CD4-positive, CD25-positive, alpha-beta regulatory T cell (primary cell): ENCODE measurements around the gene RNF151. TPM values are rescaled to one million over a fixed set of nuclear protein-coding genes. Genes with fewer than 3 reads are reported as not detected.
"Not testable (repeated sequence)": the region's sequence is repeated elsewhere in the genome, so short reads cannot be mapped to it uniquely, and the experiment has no call there.

Source experiments
- ATAC-seq, 2 donors: fragments of 150-1000 bp; cut with Tn5 transposase; one replicate each; pipeline ENCODE4 v1.10.0; 2021; ENCODE audit warnings: low read depth in 2 of 2, moderate number of reproducible peaks in 2 of 2, moderate library complexity in 1 of 2
- DNase-seq, 3 donors: peaks; one replicate each; pipeline versions ENCODE4 v3.0.0 to v3.0.0-alpha.2; 2012 to 2022; ENCODE audit warnings: mixed read lengths in 1 of 3
- H3K27ac ChIP-seq: one replicate; pipeline ENCODE4 v1.7.0; 2013; ENCODE audit warnings: mild to moderate bottlenecking, low read length; ENCODE audit not compliant: insufficient read depth, poor library complexity, severe bottlenecking
- H3K27me3 ChIP-seq: one replicate; pipeline ENCODE4 v1.7.0; 2013; ENCODE audit warnings: low read length; ENCODE audit not compliant: control insufficient read depth, insufficient read depth
- H3K36me3 ChIP-seq: one replicate; pipeline ENCODE4 v1.7.0; 2013; ENCODE audit warnings: mild to moderate bottlenecking, low read length, moderate library complexity; ENCODE audit not compliant: control insufficient read depth, insufficient read depth
- H3K4me1 ChIP-seq: 2 replicates; pipeline ENCODE4 v1.7.0; 2013; ENCODE audit warnings: mild to moderate bottlenecking, low read length; ENCODE audit not compliant: insufficient read depth, control insufficient read depth, poor library complexity, severe bottlenecking
- H3K4me3 ChIP-seq: one replicate; pipeline ENCODE4 v1.7.0; 2013; ENCODE audit warnings: low read depth, mild to moderate bottlenecking, low read length, moderate library complexity
- H3K9me3 ChIP-seq, 2 experiments: 1 replicate in 1 of 2; 2 replicates in 1 of 2; pipeline ENCODE4 v1.7.0; 2013; ENCODE audit warnings: low read length in 2 of 2, mild to moderate bottlenecking in 1 of 2, moderate library complexity in 1 of 2; ENCODE audit not compliant: control insufficient read depth in 2 of 2
- H3K27ac Mint-ChIP-seq, 3 donors: one replicate each; pipeline ENCODE4 v1.8.0; 2020 to 2022; ENCODE audit warnings: mild to moderate bottlenecking in 3 of 3, mixed read lengths in 3 of 3, moderate library complexity in 2 of 3
- H3K27me3 Mint-ChIP-seq: one replicate; pipeline ENCODE4 v1.8.0; 2022; ENCODE audit warnings: mild to moderate bottlenecking, mixed read lengths
- H3K36me3 Mint-ChIP-seq: one replicate; pipeline ENCODE4 v1.8.0; 2020; ENCODE audit warnings: mixed read lengths
- H3K4me1 Mint-ChIP-seq, 4 donors: one replicate each; pipeline ENCODE4 v1.8.0; 2020 to 2022; ENCODE audit warnings: mixed read lengths in 4 of 4, mild to moderate bottlenecking in 1 of 4
- H3K4me3 Mint-ChIP-seq, 4 donors: one replicate each; pipeline ENCODE4 v1.8.0; 2020 to 2022; ENCODE audit warnings: mild to moderate bottlenecking in 4 of 4, mixed read lengths in 4 of 4, moderate library complexity in 3 of 4
- H3K9me3 Mint-ChIP-seq, 7 donors: one replicate each; pipeline ENCODE4 v1.8.0; 2020 to 2022; ENCODE audit warnings: mixed read lengths in 7 of 7, mild to moderate bottlenecking in 3 of 7, moderate library complexity in 2 of 7
- polyA plus RNA-seq, 4 donors: library from polyadenylated mRNA; unstranded; fragments of 300-500 nt; fragmentation: Illumina TruSeq; gene quantifications; one replicate each; pipeline ENCODE4 v1.2.3, GENCODE V29; 2021
- total RNA-seq: library from RNA; stranded (reverse); gene quantifications from one replicate; pipeline ENCODE4 v1.2.3, GENCODE V29; 2022

RNF151 gene
- total and polyA plus RNA-seq, 5 donors from 2014 or later, result not detected

- Histone ChIP-seq H3K36me3 (no peaks in the 10 kb centered on the region), H3K9me3 (no peaks in the 10 kb centered on the region), H3K4me3 (no peak overlapping the region), H3K27ac (no peak overlapping the region), H3K27me3 (no peaks in the 10 kb centered on the region), H3K4me1 (peaks cover 13% of the 10 kb centered on the region)
- Mint-ChIP-seq H3K4me3 (no peak overlapping the region), H3K4me1 (peaks cover 0 to 17% (median 8%) of the 10 kb centered on the region in 4 donors), H3K27ac (no peak overlapping the region), H3K27me3 (peaks cover 5% of the 10 kb centered on the region), H3K36me3 (no peaks in the 10 kb centered on the region), H3K9me3 (no peaks in the 10 kb centered on the region)
- no peak for ATAC-seq
- DNase-seq, result no peak
Observed at GRCh38 chr16:1947369-1947670, 19.3 kb upstream of the RNF151 start.

GRCh38 chr16:1949507-1949906, 17.1 kb upstream of the RNF151 start:
- Mint-ChIP-seq H3K4me3 (no peak overlapping the region), H3K27ac (no peak overlapping the region), H3K27me3 (peaks cover 5% of the 10 kb centered on the region), H3K36me3 (no peaks in the 10 kb centered on the region), H3K9me3 (no peaks in the 10 kb centered on the region), H3K4me1 (peaks cover 0 to 2% (median under 1%) of the 10 kb centered on the region in 4 donors)
- H3K4me1 ChIP-seq, result no peaks in the 10 kb centered on the region
- H3K27ac ChIP-seq, result no peak overlapping the region
- H3K9me3 ChIP-seq, result no peaks in the 10 kb centered on the region
- no peak overlapping the region for H3K4me3 ChIP-seq
- no peaks in the 10 kb centered on the region for H3K27me3 ChIP-seq
- DNase-seq (no peak), ATAC-seq (no peak)
- H3K36me3 ChIP-seq, result no peaks in the 10 kb centered on the region

GRCh38 chr16:1950047-1950446, 16.6 kb upstream of the RNF151 start:
- no peaks in the 10 kb centered on the region for H3K4me1 ChIP-seq
- DNase-seq (no peak), ATAC-seq (no peak)
- Mint-ChIP-seq H3K4me1 (no peaks in the 10 kb centered on the region), H3K27ac (no peak overlapping the region), H3K4me3 (no peak overlapping the region), H3K9me3 (no peaks in the 10 kb centered on the region), H3K36me3 (no peaks in the 10 kb centered on the region), H3K27me3 (peaks cover 5% of the 10 kb centered on the region)
- H3K36me3 ChIP-seq, result no peaks in the 10 kb centered on the region
- H3K27me3 ChIP-seq, result no peaks in the 10 kb centered on the region
- H3K4me3 ChIP-seq, result no peak overlapping the region
- no peak overlapping the region for H3K27ac ChIP-seq
- no peaks in the 10 kb centered on the region for H3K9me3 ChIP-seq

- no peaks in the 10 kb centered on the region for H3K27me3 ChIP-seq
- ATAC-seq, result no peak
- Mint-ChIP-seq H3K4me1 (no peaks in the 10 kb centered on the region), H3K9me3 (no peaks in the 10 kb centered on the region), H3K27me3 (peaks cover 5% of the 10 kb centered on the region), H3K4me3 (no peak overlapping the region), H3K27ac (no peak overlapping the region), H3K36me3 (no peaks in the 10 kb centered on the region)
- no peak overlapping the region for H3K4me3 ChIP-seq
- no peaks in the 10 kb centered on the region for H3K9me3 ChIP-seq
- H3K4me1 ChIP-seq, result no peaks in the 10 kb centered on the region
- DNase-seq, result no peak
- H3K27ac ChIP-seq, result no peak overlapping the region
- no peaks in the 10 kb centered on the region for H3K36me3 ChIP-seq
Observed at GRCh38 chr16:1950559-1950958, 16.1 kb upstream of the RNF151 start.

GRCh38 chr16:1953734-1954133, 12.9 kb upstream of the RNF151 start:
- H3K27ac Mint-ChIP-seq, result no peak overlapping the region
- ATAC-seq, result no peak
- Histone ChIP-seq H3K4me3 (no peak overlapping the region), H3K27me3 (no peaks in the 10 kb centered on the region), H3K9me3 (no peaks in the 10 kb centered on the region), H3K4me1 (peaks cover under 1% of the 10 kb centered on the region), H3K27ac (no peak overlapping the region), H3K36me3 (no peaks in the 10 kb centered on the region)
- H3K9me3 Mint-ChIP-seq, result no peaks in the 10 kb centered on the region
- H3K27me3 Mint-ChIP-seq, result no peaks in the 10 kb centered on the region
- no peak overlapping the region for H3K4me3 Mint-ChIP-seq
- H3K36me3 Mint-ChIP-seq, result no peaks in the 10 kb centered on the region
- no peak for DNase-seq
- no peaks in the 10 kb centered on the region for H3K4me1 Mint-ChIP-seq

GRCh38 chr16:1957434-1958142, 9.1 kb upstream of the RNF151 start:
- not testable (repeated sequence) for ATAC-seq, H3K27ac ChIP-seq, H3K27me3 ChIP-seq, H3K36me3 Mint-ChIP-seq, H3K27me3 Mint-ChIP-seq, H3K27ac Mint-ChIP-seq, H3K4me3 Mint-ChIP-seq, DNase-seq, H3K4me3 ChIP-seq, H3K9me3 Mint-ChIP-seq, H3K9me3 ChIP-seq
- H3K4me1 ChIP-seq, result peaks cover 27% of the 10 kb centered on the region
- H3K36me3 ChIP-seq, result peaks cover 13% of the 10 kb centered on the region
- peaks cover 11 to 30% (median 14%) of the 10 kb centered on the region in 4 donors for H3K4me1 Mint-ChIP-seq

- H3K36me3 ChIP-seq, result peaks cover 16% of the 10 kb centered on the region
- not testable (repeated sequence) for H3K27me3 ChIP-seq, H3K27ac ChIP-seq, H3K27ac Mint-ChIP-seq, ATAC-seq, DNase-seq, H3K27me3 Mint-ChIP-seq, H3K4me3 Mint-ChIP-seq, H3K36me3 Mint-ChIP-seq, H3K9me3 Mint-ChIP-seq, H3K4me3 ChIP-seq, H3K9me3 ChIP-seq
- H3K4me1 ChIP-seq, result peaks cover 32% of the 10 kb centered on the region
- H3K4me1 Mint-ChIP-seq, result peaks cover 11 to 36% (median 17%) of the 10 kb centered on the region in 4 donors
Observed at GRCh38 chr16:1958143-1958491, 8.5 kb upstream of the RNF151 start.

- Histone ChIP-seq H3K36me3 (peaks cover 16% of the 10 kb centered on the region), H3K9me3 (no peaks in the 10 kb centered on the region), H3K4me1 (peaks cover 39% of the 10 kb centered on the region), H3K27me3 (no peaks in the 10 kb centered on the region), H3K4me3 (peak overlapping the region; percentile 41), H3K27ac (peak overlapping the region; percentile 56)
- peaks cover 11 to 42% (median 24%) of the 10 kb centered on the region in 4 donors for H3K4me1 Mint-ChIP-seq
- H3K27me3 Mint-ChIP-seq, result no peaks in the 10 kb centered on the region
- peaks cover 0 to 4% (median 0%) of the 10 kb centered on the region in 7 donors for H3K9me3 Mint-ChIP-seq
- DNase-seq (no peak), ATAC-seq (no peak)
- peak overlapping the region in 1 of 3 donors; percentile 20 for H3K27ac Mint-ChIP-seq
- peak overlapping the region; percentile 89 to 97 (median 90) for H3K4me3 Mint-ChIP-seq
- peaks cover 14% of the 10 kb centered on the region for H3K36me3 Mint-ChIP-seq
Observed at GRCh38 chr16:1958715-1959268, 7.9 kb upstream of the RNF151 start.
